MM.1S (cell line): ENCODE data around the gene TMEM260.

ENCODE experiments used
- DNase-seq: peaks from one replicate; pipeline ENCODE4 v3.0.0-alpha.2; 2015
- H2AFZ ChIP-seq: fragments of 300-600 bp; sonication (generic); 2 replicates; pipeline ENCODE4 v1.6.0; 2016; ENCODE audit warnings: antibody characterized with exemption, low read length
- H3F3A ChIP-seq: fragments of 300-600 bp; sonication (generic); 2 replicates; pipeline ENCODE4 v1.6.1; 2016; ENCODE audit warnings: mild to moderate bottlenecking, antibody characterized with exemption, low read length, moderate library complexity, mixed read lengths; ENCODE audit not compliant: insufficient read depth
- H3K27ac ChIP-seq: fragments of 300-600 bp; sonication (generic); 2 replicates; pipeline ENCODE4 v1.5.1; 2016; ENCODE audit warnings: mild to moderate bottlenecking, low read length
- H3K27me3 ChIP-seq: fragments of 300-600 bp; sonication (generic); replicated peaks from 2 replicates; pipeline ENCODE4 v1.6.0; 2016; ENCODE audit warnings: low read length; ENCODE audit not compliant: insufficient read depth
- H3K36me3 ChIP-seq: fragments of 300-600 bp; sonication (generic); replicated peaks from 2 replicates; pipeline ENCODE4 v1.6.1; 2016; ENCODE audit warnings: mild to moderate bottlenecking, low read length, mixed read lengths; ENCODE audit not compliant: insufficient read depth
- H3K4me1 ChIP-seq: fragments of 300-600 bp; sonication (generic); 2 replicates; pipeline ENCODE4 v1.6.1; 2016; ENCODE audit warnings: low read length, mixed read lengths
- H3K4me2 ChIP-seq: fragments of 300-600 bp; sonication (generic); 2 replicates; pipeline ENCODE4 v1.6.0; 2016; ENCODE audit warnings: low read depth, low read length
- H3K4me3 ChIP-seq: fragments of 300-600 bp; sonication (generic); 2 replicates; pipeline ENCODE4 v1.5.1; 2016; ENCODE audit warnings: low read length, mixed read lengths
- H3K79me2 ChIP-seq: fragments of 300-600 bp; sonication (generic); 2 replicates; pipeline ENCODE4 v1.6.1; 2016; ENCODE audit warnings: mixed run types, low read length, mixed read lengths
- H3K9ac ChIP-seq: fragments of 300-600 bp; sonication (generic); 2 replicates; pipeline ENCODE4 v1.6.1; 2016; ENCODE audit warnings: low read length, mixed read lengths
- H3K9me2 ChIP-seq: fragments of 300-600 bp; sonication (generic); replicated peaks from 2 replicates; pipeline ENCODE4 v1.6.1; 2016; ENCODE audit warnings: mild to moderate bottlenecking, low read length, mixed read lengths; ENCODE audit not compliant: insufficient read depth
- H3K9me3 ChIP-seq: fragments of 300-600 bp; sonication (generic); replicated peaks from 2 replicates; pipeline ENCODE4 v1.6.1; 2016; ENCODE audit warnings: mild to moderate bottlenecking, low read length, mixed read lengths; ENCODE audit not compliant: insufficient read depth
- H4K20me1 ChIP-seq: fragments of 300-600 bp; sonication (generic); 2 replicates; pipeline ENCODE4 v1.6.1; 2016; ENCODE audit warnings: mild to moderate bottlenecking, low read length, moderate library complexity, mixed read lengths; ENCODE audit not compliant: insufficient read depth
- CTCF ChIP-seq: fragments of 300-600 bp; sonication (generic); IDR thresholded peaks from 2 replicates; pipeline ENCODE4 v1.5.1; 2016; ENCODE audit warnings: antibody characterized with exemption, low read length, mixed read lengths
- EZH2 ChIP-seq: fragments of 300-600 bp; sonication (generic); optimal IDR thresholded peaks from 2 replicates; pipeline ENCODE3; 2017; ENCODE audit warnings: low read depth, mild to moderate bottlenecking, antibody characterized with exemption, low read length, mixed read lengths
- EZH2phosphoT487 ChIP-seq: fragments of 300-600 bp; sonication (generic); IDR thresholded peaks from 2 replicates; pipeline ENCODE4 v1.6.1; 2018; ENCODE audit warnings: antibody characterized with exemption, low read length

The TMEM260 gene

GRCh38 chr14:56659378-56659777 lies 79.8 kb downstream of the TMEM260 start:
- Histone ChIP-seq H3F3A (no peaks in the 10 kb centered on the region), H3K9ac (no peak overlapping the region), H3K27me3 (no peaks in the 10 kb centered on the region), H3K4me3 (no peak overlapping the region), H3K4me1 (no peaks in the 10 kb centered on the region), H3K79me2 (no peaks in the 10 kb centered on the region), H4K20me1 (no peaks in the 10 kb centered on the region), H3K27ac (no peak overlapping the region), H3K9me2 (no peaks in the 10 kb centered on the region), H3K4me2 (no peak overlapping the region), H3K9me3 (no peaks in the 10 kb centered on the region), H3K36me3 (no peaks in the 10 kb centered on the region), H2AFZ (no peak overlapping the region)
- TF ChIP-seq CTCF (no peak), EZH2 (no peak), EZH2phosphoT487 (no peak)
- no peak for DNase-seq

- H4K20me1 ChIP-seq: no peaks in the 10 kb centered on the region
- no peaks in the 10 kb centered on the region for H3K79me2 ChIP-seq
- H3K4me3 ChIP-seq: no peak overlapping the region
- H2AFZ ChIP-seq: no peak overlapping the region
- no peaks in the 10 kb centered on the region for H3F3A ChIP-seq
- no peaks in the 10 kb centered on the region for H3K36me3 ChIP-seq
- no peaks in the 10 kb centered on the region for H3K27me3 ChIP-seq
- TF ChIP-seq EZH2 (no peak), CTCF (peak; percentile 62)
- DNase-seq: peak; percentile 28
- no peak overlapping the region for H3K27ac ChIP-seq
- no peaks in the 10 kb centered on the region for H3K4me1 ChIP-seq
- H3K4me2 ChIP-seq: no peak overlapping the region
- H3K9me3 ChIP-seq: no peaks in the 10 kb centered on the region
- no peak overlapping the region for H3K9ac ChIP-seq
- H3K9me2 ChIP-seq: no peaks in the 10 kb centered on the region
Observed at GRCh38 chr14:56659964-56660551, 80.5 kb downstream of the TMEM260 start.

- Histone ChIP-seq H3K9ac (no peak overlapping the region), H3K4me3 (no peak overlapping the region), H3K36me3 (no peaks in the 10 kb centered on the region), H3K4me1 (no peaks in the 10 kb centered on the region), H3K4me2 (no peak overlapping the region), H2AFZ (no peak overlapping the region), H3K27ac (no peak overlapping the region), H3K27me3 (no peaks in the 10 kb centered on the region), H3F3A (no peaks in the 10 kb centered on the region), H3K9me2 (no peaks in the 10 kb centered on the region), H4K20me1 (no peaks in the 10 kb centered on the region), H3K79me2 (no peaks in the 10 kb centered on the region), H3K9me3 (no peaks in the 10 kb centered on the region)
- no peak for TF ChIP-seq EZH2phosphoT487
- TF ChIP-seq EZH2: no peak
- TF ChIP-seq CTCF: no peak
- no peak for DNase-seq
Observed at GRCh38 chr14:56660677-56661389, 81.2 kb downstream of the TMEM260 start.
